Ectodermal cell (in vitro differentiated cells): ENCODE measurements around the gene IGIP.

Source experiments
- H3K27ac ChIP-seq: 2 replicates; pipeline ENCODE4 v1.7.0; 2013; ENCODE audit warnings: mild to moderate bottlenecking, low read depth, low read length; ENCODE audit not compliant: insufficient read depth, poor library complexity, severe bottlenecking
- H3K27me3 ChIP-seq: 2 replicates; pipeline ENCODE4 v1.7.0; 2013; ENCODE audit warnings: mild to moderate bottlenecking, low read length; ENCODE audit not compliant: insufficient read depth, control insufficient read depth, poor library complexity, severe bottlenecking
- H3K36me3 ChIP-seq: one replicate; pipeline ENCODE4 v1.7.0; 2013; ENCODE audit warnings: low read length; ENCODE audit not compliant: control insufficient read depth, insufficient read depth
- H3K4me1 ChIP-seq: one replicate; pipeline ENCODE4 v1.7.0; 2013; ENCODE audit warnings: low read length; ENCODE audit not compliant: control insufficient read depth, insufficient read depth
- H3K4me3 ChIP-seq: 2 replicates; pipeline ENCODE4 v1.7.0; 2013; ENCODE audit warnings: low read depth, low read length, control low read depth; ENCODE audit not compliant: insufficient read depth
- H3K9me3 ChIP-seq: 2 replicates; pipeline ENCODE4 v1.7.0; 2013; ENCODE audit warnings: mild to moderate bottlenecking, low read length, moderate library complexity; ENCODE audit not compliant: control insufficient read depth
- whole genome bisulfite sequencing, 2 experiments: methylation state at CpG; one replicate each; pipeline ENCODE4 v1.1.7; 2013; ENCODE audit warnings: missing lambda C conversion rate in 2 of 2; 5-methylcytosine and 5-hydroxymethylcytosine counted together

Gene IGIP

GRCh38 chr5:140140435-140140834 lies 14.7 kb downstream of the IGIP start:
- Histone ChIP-seq H3K36me3 (no peaks in the 10 kb centered on the region), H3K27me3 (peaks cover 16% of the 10 kb centered on the region), H3K9me3 (no peaks in the 10 kb centered on the region), H3K4me3 (no peak overlapping the region), H3K4me1 (peaks cover 6% of the 10 kb centered on the region), H3K27ac (no peak overlapping the region)
- WGBS, 2 experiments, result 90 to 91% methylated on average over 3 of the region's 3 CpGs

- peaks cover 24% of the 10 kb centered on the region for H3K27me3 ChIP-seq
Measured at GRCh38 chr5:140141241-140141640, 15.5 kb downstream of the IGIP start.

GRCh38 chr5:140142246-140142645 lies 16.5 kb downstream of the IGIP start:
- H3K27ac ChIP-seq, result no peak overlapping the region
- WGBS, 2 experiments, result 81 to 83% methylated on average over 5 of the region's 5 CpGs
- H3K4me3 ChIP-seq, result no peak overlapping the region
- H3K36me3 ChIP-seq, result no peaks in the 10 kb centered on the region
- H3K4me1 ChIP-seq, result peaks cover 7% of the 10 kb centered on the region
- no peaks in the 10 kb centered on the region for H3K9me3 ChIP-seq
- H3K27me3 ChIP-seq, result peaks cover 34% of the 10 kb centered on the region

More at GRCh38 chr5:140141241-140141640, 15.5 kb downstream of the IGIP start:
- Histone ChIP-seq H3K27ac (no peak overlapping the region), H3K4me3 (no peak overlapping the region), H3K9me3 (no peaks in the 10 kb centered on the region), H3K36me3 (no peaks in the 10 kb centered on the region), H3K4me1 (peaks cover 7% of the 10 kb centered on the region)

- Histone ChIP-seq H3K9me3 (no peaks in the 10 kb centered on the region), H3K27ac (no peak overlapping the region), H3K36me3 (no peaks in the 10 kb centered on the region), H3K4me3 (no peak overlapping the region), H3K27me3 (peaks cover 40% of the 10 kb centered on the region), H3K4me1 (peaks cover 7% of the 10 kb centered on the region)
- WGBS, 2 experiments, result 93 to 97% methylated on average over 7 of the region's 7 CpGs
Measured at GRCh38 chr5:140142856-140143255, 17.1 kb downstream of the IGIP start.

GRCh38 chr5:140143521-140144258 lies 18.0 kb downstream of the IGIP start:
- Histone ChIP-seq H3K27me3 (peaks cover 49% of the 10 kb centered on the region), H3K9me3 (no peaks in the 10 kb centered on the region)

GRCh38 chr5:140145256-140145655 lies 19.5 kb downstream of the IGIP start:
- no peak overlapping the region for H3K4me3 ChIP-seq
- H3K36me3 ChIP-seq, result no peaks in the 10 kb centered on the region
- peaks cover 50% of the 10 kb centered on the region for H3K27me3 ChIP-seq
- H3K9me3 ChIP-seq, result no peaks in the 10 kb centered on the region
- WGBS, 2 experiments, result 68 to 70% methylated on average over 3 of the region's 3 CpGs
- no peak overlapping the region for H3K27ac ChIP-seq
- peaks cover 10% of the 10 kb centered on the region for H3K4me1 ChIP-seq

More at GRCh38 chr5:140143521-140144258, 18.0 kb downstream of the IGIP start:
- Histone ChIP-seq H3K4me1 (peaks cover 9% of the 10 kb centered on the region), H3K27ac (no peak overlapping the region), H3K36me3 (no peaks in the 10 kb centered on the region), H3K4me3 (no peak overlapping the region)
- WGBS, 2 experiments, result 95 to 98% methylated on average over 3 of the region's 3 CpGs

- H3K4me1 ChIP-seq, result peaks cover 10% of the 10 kb centered on the region
- H3K4me3 ChIP-seq, result peak overlapping the region; percentile 35
- 1% methylated on average over 64 of the region's 64 CpGs for WGBS, 2 experiments
- H3K27me3 ChIP-seq, result peaks cover 46% of the 10 kb centered on the region
- no peaks in the 10 kb centered on the region for H3K9me3 ChIP-seq
- no peaks in the 10 kb centered on the region for H3K36me3 ChIP-seq
- no peak overlapping the region for H3K27ac ChIP-seq
Measured at GRCh38 chr5:140145818-140146522, 20.2 kb downstream of the IGIP start.

- H3K27me3 ChIP-seq, result peaks cover 46% of the 10 kb centered on the region
- peak overlapping the region; percentile 35 for H3K4me3 ChIP-seq
- no peak overlapping the region for H3K27ac ChIP-seq
- peaks cover 10% of the 10 kb centered on the region for H3K4me1 ChIP-seq
- H3K36me3 ChIP-seq, result no peaks in the 10 kb centered on the region
- H3K9me3 ChIP-seq, result no peaks in the 10 kb centered on the region
- WGBS, 2 experiments, result 5 to 7% methylated on average over 14 of the region's 14 CpGs
Measured at GRCh38 chr5:140146523-140146842, 20.7 kb downstream of the IGIP start.

- H3K4me3 ChIP-seq, result no peak overlapping the region
- H3K27me3 ChIP-seq, result peaks cover 51% of the 10 kb centered on the region
- H3K36me3 ChIP-seq, result no peaks in the 10 kb centered on the region
- H3K9me3 ChIP-seq, result no peaks in the 10 kb centered on the region
- peaks cover 13% of the 10 kb centered on the region for H3K4me1 ChIP-seq
- no peak overlapping the region for H3K27ac ChIP-seq
- 77 to 82% methylated on average over 1 of the region's 1 CpG for WGBS, 2 experiments
Measured at GRCh38 chr5:140147460-140147859, 21.7 kb downstream of the IGIP start.

- Histone ChIP-seq H3K27me3 (peaks cover 56% of the 10 kb centered on the region), H3K27ac (no peak overlapping the region), H3K4me1 (peaks cover 22% of the 10 kb centered on the region), H3K4me3 (no peak overlapping the region), H3K36me3 (no peaks in the 10 kb centered on the region), H3K9me3 (no peaks in the 10 kb centered on the region)
- WGBS, 2 experiments, result 2 to 6% methylated on average over 6 of the region's 6 CpGs
Measured at GRCh38 chr5:140148508-140148907, 22.8 kb downstream of the IGIP start.
